Smooth muscle cell (in vitro differentiated cells): ENCODE data around the gene TBCCD1. TPM values are rescaled to one million over a fixed set of nuclear protein-coding genes. Genes with fewer than 3 reads are reported as not detected.

Experiments used
- DNase-seq: peaks from one replicate; lab custom pipeline; 2025; ENCODE audit not compliant: unreplicated experiment; lab: John Stamatoyannopoulos, UW
- H2AFZ ChIP-seq: fragments of 200-600 bp; sonication (generic); 2 replicates; pipeline ENCODE4 v1.6.0; 2016; ENCODE audit warnings: antibody characterized with exemption, low read depth, mild to moderate bottlenecking
- H3F3A ChIP-seq: fragments of 200-600 bp; sonication (generic); 2 replicates; pipeline ENCODE4 v1.6.0; 2017; ENCODE audit warnings: antibody characterized with exemption, low read depth
- H3K27ac ChIP-seq: fragments of 200-600 bp; sonication (generic); 2 replicates; pipeline ENCODE4 v1.5.1; 2016; ENCODE audit warnings: low read depth, mild to moderate bottlenecking
- H3K27me3 ChIP-seq: fragments of 200-600 bp; sonication (generic); 2 replicates; pipeline ENCODE4 v1.6.1; 2016; ENCODE audit warnings: low read depth, mild to moderate bottlenecking
- H3K36me3 ChIP-seq: fragments of 200-600 bp; sonication (generic); 2 replicates; pipeline ENCODE4 v1.5.1; 2016; ENCODE audit warnings: low read depth
- H3K4me1 ChIP-seq: fragments of 200-600 bp; sonication (generic); 2 replicates; pipeline ENCODE4 v1.5.1; 2016; ENCODE audit warnings: low read depth
- H3K4me2 ChIP-seq: fragments of 200-600 bp; sonication (generic); 2 replicates; pipeline ENCODE4 v1.6.0; 2016; ENCODE audit warnings: mild to moderate bottlenecking
- H3K4me3 ChIP-seq: fragments of 200-600 bp; sonication (generic); 2 replicates; pipeline ENCODE4 v1.5.1; 2016; ENCODE audit warnings: mild to moderate bottlenecking
- H3K79me2 ChIP-seq: fragments of 200-600 bp; sonication (generic); 2 replicates; pipeline ENCODE4 v1.6.0; 2016; ENCODE audit warnings: low read depth, mild to moderate bottlenecking
- H3K9ac ChIP-seq: fragments of 200-600 bp; sonication (generic); 2 replicates; pipeline ENCODE4 v1.6.0; 2016; ENCODE audit warnings: low read depth
- H3K9me3 ChIP-seq: fragments of 200-600 bp; sonication (generic); replicated peaks from 2 replicates; pipeline ENCODE4 v1.5.1; 2016; ENCODE audit warnings: low read depth
- H4K20me1 ChIP-seq: fragments of 200-600 bp; sonication (generic); 2 replicates; pipeline ENCODE4 v1.6.0; 2016; ENCODE audit warnings: low read depth
- CTCF ChIP-seq: fragments of 200-600 bp; sonication (generic); IDR thresholded peaks from 2 replicates; pipeline ENCODE4 v1.5.1; 2017; ENCODE audit warnings: borderline replicate concordance, mild to moderate bottlenecking, antibody characterized with exemption; ENCODE audit not compliant: insufficient read depth, poor library complexity, severe bottlenecking
- WGBS: methylation state at CpG from one replicate; pipeline ENCODE4 v1.1.7; 2016; ENCODE audit warnings: low lambda C conversion rate; 5-methylcytosine and 5-hydroxymethylcytosine counted together
- polyA plus RNA-seq: library from polyadenylated mRNA; unstranded; fragments of >200 nt; fragmentation: Nextera tagmentation; extraction: Ambion mirVana; gene quantifications from 2 replicates; pipeline ENCODE4 v1.2.1, GENCODE V29; 2016
- total RNA-seq: library from RNA; depleted of rRNA; stranded (reverse); fragments of >200 nt; gene quantifications from 2 replicates; pipeline ENCODE4 v1.2.3, GENCODE V29; 2014

TBCCD1 gene
- total RNA-seq = 12.2 and 15.2 TPM in 2 replicates
- 15.5 and 19.5 TPM in 2 replicates for polyA plus RNA-seq

GRCh38 chr3:186567072-186567921 lies at the start of gene TBCCD1:
Gene TBCCD1, minus strand, starts transcription at chr3:186567339. Its CDS starts 3,010 bp downstream, at chr3:186564329.
- peak within 1 kb of the TSS; percentile 70 for H3K27ac ChIP-seq
- peak; percentile 84 for DNase-seq
- H3K9ac ChIP-seq = peak within 1 kb of the TSS; percentile 78
- H3K79me2 ChIP-seq = peaks cover 39% of the 10 kb centered on the region
- no peaks in the 10 kb centered on the region for H3K27me3 ChIP-seq
- no peaks in the 10 kb centered on the region for H4K20me1 ChIP-seq
- peak within 1 kb of the TSS; percentile 76 for H3K4me3 ChIP-seq
- H3F3A ChIP-seq = no peaks in the 10 kb centered on the region
- H2AFZ ChIP-seq = peak within 1 kb of the TSS; percentile 99
- H3K9me3 ChIP-seq = no peaks in the 10 kb centered on the region
- no peaks in the 10 kb centered on the region for H3K36me3 ChIP-seq
- WGBS = 1% methylated on average over 60 of the region's 66 CpGs
- H3K4me1 ChIP-seq = peaks cover 17% of the 10 kb centered on the region
- no peak for TF ChIP-seq CTCF
- H3K4me2 ChIP-seq = peak within 1 kb of the TSS; percentile 91

- H3K36me3 ChIP-seq = no peaks in the 10 kb centered on the region
- TF ChIP-seq CTCF = no peak
- no peaks in the 10 kb centered on the region for H4K20me1 ChIP-seq
Measured at GRCh38 chr3:186616299-186616617, 49.1 kb upstream of the TBCCD1 start.

GRCh38 chr3:186614597-186615483 lies 47.7 kb upstream of the TBCCD1 start:
- no peak overlapping the region for H2AFZ ChIP-seq
- peaks cover 15% of the 10 kb centered on the region for H3K27me3 ChIP-seq
- no peak overlapping the region for H3K4me2 ChIP-seq
- peak; percentile 16 for DNase-seq
- H3K4me1 ChIP-seq = no peaks in the 10 kb centered on the region
- no peaks in the 10 kb centered on the region for H3F3A ChIP-seq
- WGBS = 36% methylated on average over 16 of the region's 16 CpGs
- no peak overlapping the region for H3K9ac ChIP-seq
- no peaks in the 10 kb centered on the region for H3K79me2 ChIP-seq
- no peak overlapping the region for H3K4me3 ChIP-seq
- no peaks in the 10 kb centered on the region for H3K36me3 ChIP-seq
- H3K9me3 ChIP-seq = no peaks in the 10 kb centered on the region
- no peaks in the 10 kb centered on the region for H4K20me1 ChIP-seq
- peak; percentile 96 for TF ChIP-seq CTCF
- H3K27ac ChIP-seq = no peak overlapping the region

More at GRCh38 chr3:186616299-186616617, 49.1 kb upstream of the TBCCD1 start:
- Histone ChIP-seq H3K79me2 (no peaks in the 10 kb centered on the region), H3F3A (no peaks in the 10 kb centered on the region), H3K4me2 (no peak overlapping the region), H3K4me3 (no peak overlapping the region), H3K27me3 (peaks cover 15% of the 10 kb centered on the region), H3K9ac (no peak overlapping the region), H3K4me1 (no peaks in the 10 kb centered on the region), H3K9me3 (no peaks in the 10 kb centered on the region), H2AFZ (no peak overlapping the region), H3K27ac (no peak overlapping the region)
- no peak for DNase-seq
- 94% methylated on average over 8 of the region's 8 CpGs for WGBS
